GM19043 (cell line): ENCODE results near the gene SYNE2.
"Not testable (repeated sequence)": the region's sequence is repeated elsewhere in the genome, so short reads cannot be mapped to it uniquely, and the experiment has no call there.

Experiments used
- ATAC-seq: cut with Tn5 transposase; IDR thresholded peaks from one replicate; pipeline ENCODE4 v1.9.1; 2021; ENCODE audit warnings: low read depth; ENCODE audit not compliant: unreplicated experiment

Gene SYNE2

DNA sequence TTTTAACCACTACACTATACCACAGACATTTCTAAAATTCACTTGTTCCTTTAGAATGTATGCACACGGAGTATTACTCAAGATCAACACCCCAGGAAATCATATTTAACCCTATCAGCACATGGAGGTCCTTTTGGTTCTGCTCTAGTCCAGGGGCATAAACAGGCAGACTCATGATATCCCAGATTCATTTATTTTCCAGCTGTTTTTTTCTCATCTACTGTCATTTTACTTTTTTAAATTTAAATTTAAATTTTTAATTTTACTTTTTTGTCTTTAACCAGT lies 17.9 kb downstream of the SYNE2 start:
- ATAC-seq = not testable (repeated sequence)

DNA sequence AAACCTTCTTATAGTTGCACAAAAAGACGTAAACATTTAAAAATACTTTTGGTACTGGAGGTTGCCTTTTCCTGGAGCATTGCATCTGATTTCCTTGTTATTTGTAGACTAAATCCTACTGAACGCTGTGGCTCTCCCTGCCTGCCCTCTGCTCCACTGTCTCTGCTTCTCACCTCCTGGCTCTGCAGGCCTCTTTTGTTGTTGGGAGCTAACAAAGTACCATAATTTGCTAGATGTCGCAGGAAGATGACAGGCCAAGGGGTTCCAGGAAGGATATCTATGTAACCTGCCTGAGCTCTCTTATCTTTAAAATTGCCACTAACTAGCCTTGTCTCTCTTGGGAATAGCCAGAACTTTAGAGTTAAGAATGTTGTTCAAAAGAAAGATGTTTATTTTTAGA lies 21.4 kb downstream of the SYNE2 start:
- ATAC-seq = no peak

DNA sequence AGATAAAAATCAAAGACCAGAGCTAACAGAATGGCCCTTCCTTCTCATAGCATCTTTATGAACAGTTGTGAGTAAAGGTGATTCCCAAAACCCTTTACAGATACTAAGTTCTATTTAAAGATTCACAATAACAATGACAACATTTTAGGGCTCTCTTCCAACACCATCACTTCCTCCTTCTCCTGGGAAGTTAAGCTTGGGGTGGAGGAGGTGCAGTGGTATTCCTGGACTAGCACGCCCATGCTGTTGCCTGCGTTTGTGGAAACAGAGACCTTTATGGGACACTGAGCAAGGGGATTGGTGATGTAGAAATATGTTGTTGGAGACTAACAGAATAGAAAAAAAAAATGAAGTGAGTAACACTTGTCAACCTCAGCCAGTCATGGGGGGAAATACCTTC lies 22.5 kb downstream of the SYNE2 start:
- ATAC-seq = no peak

DNA sequence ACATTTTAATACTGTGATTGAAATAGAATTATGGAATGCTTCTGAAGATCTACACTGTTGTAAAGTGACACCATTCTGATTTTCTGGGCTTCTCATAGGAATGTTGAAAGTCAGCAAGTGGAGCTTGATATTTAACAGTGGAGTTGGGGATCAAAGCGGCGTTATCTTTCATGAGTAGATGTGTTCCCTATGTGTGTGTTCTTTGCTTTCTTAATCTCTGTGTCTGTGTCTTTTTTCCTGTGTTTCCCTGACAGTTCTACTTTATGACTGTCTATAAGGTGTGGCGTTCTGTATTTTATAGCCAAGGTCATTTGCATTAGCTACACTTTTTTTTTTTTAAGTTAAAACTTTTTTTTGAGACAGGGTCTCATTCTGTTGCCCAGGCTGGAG lies 24.7 kb downstream of the SYNE2 start:
- ATAC-seq = no peak

DNA sequence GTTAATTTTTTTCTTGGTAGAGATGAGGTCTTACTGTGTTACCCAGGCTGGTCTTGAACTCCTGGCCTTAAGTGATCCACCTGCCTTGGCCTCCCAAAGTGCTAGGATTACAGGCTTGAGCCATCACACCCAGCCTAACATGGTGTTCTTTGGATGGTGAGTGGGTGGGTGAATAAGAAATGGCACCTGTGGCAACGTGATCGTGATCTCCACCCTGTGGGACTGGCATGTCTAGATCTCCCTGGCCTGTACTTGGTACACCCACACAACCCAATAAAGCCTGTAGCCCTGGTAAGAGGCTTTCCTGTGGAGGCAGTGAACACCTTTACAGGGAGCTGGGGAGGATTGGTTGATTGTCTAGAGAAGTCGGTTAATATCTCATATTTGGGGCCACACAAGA lies 25.2 kb downstream of the SYNE2 start:
- ATAC-seq = no peak

DNA sequence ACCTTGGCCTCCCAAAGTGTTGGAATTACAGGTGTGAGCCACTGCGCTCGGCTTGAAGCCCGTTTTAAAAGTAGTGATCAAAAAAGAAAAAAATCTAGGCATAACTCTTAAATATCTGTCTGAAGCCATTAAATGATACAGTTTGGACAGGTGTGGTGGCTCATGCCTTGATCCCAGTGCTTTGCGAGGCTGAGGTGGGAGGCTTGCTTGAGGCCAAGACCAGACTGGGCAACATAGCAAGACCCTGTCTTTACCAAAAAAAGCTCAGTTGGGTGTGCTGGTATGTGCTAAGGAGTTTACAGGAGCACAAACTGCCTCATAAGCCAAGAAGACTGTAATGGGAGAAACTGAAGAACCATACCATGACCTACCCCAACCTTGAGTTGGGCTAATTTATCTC lies 26.0 kb downstream of the SYNE2 start:
- no peak for ATAC-seq

- ATAC-seq = no peak
These were observed 29.1 kb downstream of the SYNE2 start for GRCh38 chr14:63881926-63882325.

DNA sequence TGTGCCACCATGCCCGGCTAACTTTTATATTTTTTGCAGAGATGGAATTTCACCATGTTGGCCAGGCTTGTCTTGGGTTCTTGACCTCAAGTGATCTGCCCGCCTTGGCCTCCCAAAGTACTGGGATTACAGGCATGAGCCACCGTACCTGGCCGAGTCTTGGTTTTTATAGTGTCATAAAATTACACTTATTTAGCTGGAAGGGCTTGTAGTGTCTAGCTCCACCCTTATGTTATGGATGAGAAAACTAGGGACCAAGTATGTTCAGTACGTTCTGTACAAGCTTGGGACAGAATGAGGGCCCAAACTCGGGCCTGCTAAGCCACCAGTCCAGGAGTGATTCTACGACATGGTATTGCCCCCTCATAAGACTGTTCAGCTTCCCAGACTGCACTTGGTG lies 35.1 kb downstream of the SYNE2 start:
- no peak for ATAC-seq

DNA sequence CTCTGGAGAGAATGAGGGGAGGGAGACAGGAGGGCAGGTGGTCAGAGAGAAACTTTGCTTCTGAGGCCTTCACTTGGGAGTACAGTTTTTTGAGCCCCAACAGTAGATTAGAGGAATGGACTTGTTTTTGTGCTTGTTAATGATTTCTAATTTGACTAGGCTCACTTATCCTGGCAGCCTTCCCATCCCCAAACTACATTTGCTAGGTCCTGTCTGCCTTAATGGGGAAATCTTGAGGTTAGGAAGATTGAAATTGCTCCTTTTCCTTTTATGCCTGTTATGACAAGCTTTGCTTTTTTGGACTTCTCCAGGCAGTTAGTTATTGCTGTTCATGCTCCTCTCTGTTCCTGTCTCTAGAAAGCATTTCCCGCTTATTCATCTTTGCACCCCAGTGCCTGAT lies 37.7 kb downstream of the SYNE2 start:
- ATAC-seq = no peak

GRCh38 chr14:63891148-63891975 lies 38.6 kb downstream of the SYNE2 start:
- ATAC-seq = no peak

GRCh38 chr14:63892265-63892664 lies 39.5 kb downstream of the SYNE2 start:
- no peak for ATAC-seq

DNA sequence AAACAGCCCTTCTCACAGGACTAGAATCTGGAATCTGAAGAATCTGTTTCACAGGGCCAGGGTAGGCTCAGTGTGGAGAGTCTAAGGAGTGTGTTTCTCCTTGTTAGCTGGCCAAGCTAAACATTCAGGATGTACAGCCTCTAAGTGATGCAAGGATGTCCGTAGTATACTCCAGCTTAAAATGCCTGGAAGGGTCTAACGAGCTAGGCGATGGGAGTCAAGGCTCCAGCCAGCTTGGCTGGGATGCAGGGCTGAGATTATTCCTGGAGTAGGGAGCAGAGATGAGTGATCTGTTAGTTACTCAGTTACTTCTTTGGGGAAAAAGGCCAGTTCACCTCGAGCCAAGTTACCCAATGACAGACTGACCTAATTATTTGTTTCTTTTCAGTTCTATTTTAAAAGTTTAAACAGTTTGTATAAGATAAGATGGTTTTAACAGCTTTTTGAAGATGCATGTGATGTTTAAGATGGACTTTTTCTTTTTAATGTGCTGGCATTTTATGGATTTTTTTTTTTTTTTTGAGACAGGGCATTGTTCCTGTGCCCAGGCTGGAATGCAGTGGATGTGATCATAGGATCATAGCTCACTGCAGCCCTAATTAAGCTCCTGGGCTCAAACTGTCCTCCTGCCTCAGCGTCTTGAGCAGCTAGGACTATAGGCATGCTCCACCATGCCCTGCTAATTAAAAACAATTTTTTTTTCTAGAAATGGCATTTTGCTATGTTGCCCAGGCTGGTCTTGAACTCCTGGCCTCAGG lies 41.1 kb downstream of the SYNE2 start:
- ATAC-seq = no peak

DNA sequence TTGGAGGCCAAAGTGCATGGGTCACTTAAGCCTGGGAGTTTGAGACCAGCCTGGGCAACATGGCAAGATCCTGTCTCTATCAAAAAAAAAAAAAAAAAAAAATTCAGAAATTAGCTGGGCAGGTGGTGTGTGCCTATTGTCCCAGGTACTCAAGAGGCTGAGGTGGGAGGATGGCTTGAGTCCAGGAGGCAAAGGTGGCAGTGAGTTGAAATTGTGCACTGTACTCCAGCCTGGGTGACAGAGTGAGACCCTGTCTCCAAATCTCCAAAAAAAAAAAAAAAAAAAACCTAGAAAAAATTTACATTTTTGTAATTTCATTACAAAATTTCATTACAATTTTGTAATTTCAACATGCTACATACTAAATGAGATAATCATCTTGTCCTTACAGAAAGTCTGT lies 42.7 kb downstream of the SYNE2 start:
- ATAC-seq = no peak

DNA sequence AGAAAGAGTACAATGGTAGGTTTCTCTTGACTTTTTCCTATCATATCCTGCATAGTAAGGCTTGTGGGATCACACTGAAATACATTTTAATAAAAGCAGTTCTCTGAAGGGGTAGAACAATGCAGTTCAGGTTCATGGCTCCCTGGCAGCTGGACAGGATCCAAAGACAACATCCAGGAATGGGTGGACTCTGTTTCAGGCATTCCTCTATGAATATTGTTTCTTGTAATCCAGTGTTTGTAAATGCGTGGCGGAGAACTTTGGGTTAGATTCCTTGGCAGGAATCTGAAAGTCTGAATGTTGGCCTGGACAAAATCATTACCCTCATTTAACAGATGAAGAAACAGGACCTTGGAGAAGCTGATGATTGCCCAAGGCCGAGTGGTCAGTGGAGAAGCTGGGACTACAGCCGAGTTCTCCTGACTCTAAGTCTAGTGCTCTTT lies 43.5 kb downstream of the SYNE2 start:
- no peak for ATAC-seq

DNA sequence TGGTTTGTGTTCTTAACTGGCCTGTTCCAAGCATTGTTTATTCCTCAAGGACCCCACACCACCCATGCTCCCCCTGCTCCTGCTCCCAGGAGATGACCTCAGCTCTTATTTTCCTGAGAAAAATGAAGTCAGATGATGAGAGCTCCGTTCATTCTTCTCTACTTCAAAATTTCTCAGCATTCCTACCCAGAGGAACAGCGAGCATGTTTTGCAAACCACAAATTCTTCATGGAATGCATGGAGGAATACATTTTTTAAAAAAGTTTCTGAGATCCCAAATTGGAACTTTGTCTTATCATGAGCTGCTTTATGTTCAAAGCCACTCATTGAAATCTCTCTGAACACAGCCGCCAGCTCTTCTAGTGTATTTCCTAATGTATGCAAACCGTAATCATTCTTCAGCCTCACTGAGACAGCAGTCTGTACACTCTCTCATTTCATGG lies 44.9 kb downstream of the SYNE2 start:
- ATAC-seq = no peak

GRCh38 chr14:63899953-63900352 lies 47.1 kb downstream of the SYNE2 start:
- ATAC-seq = no peak

- ATAC-seq = no peak
These were observed 48.8 kb downstream of the SYNE2 start for GRCh38 chr14:63901434-63902085.

- ATAC-seq = no peak
These were observed 49.7 kb downstream of the SYNE2 start for GRCh38 chr14:63902375-63902976.

GRCh38 chr14:63904724-63905123 lies 51.9 kb downstream of the SYNE2 start:
- no peak for ATAC-seq

DNA sequence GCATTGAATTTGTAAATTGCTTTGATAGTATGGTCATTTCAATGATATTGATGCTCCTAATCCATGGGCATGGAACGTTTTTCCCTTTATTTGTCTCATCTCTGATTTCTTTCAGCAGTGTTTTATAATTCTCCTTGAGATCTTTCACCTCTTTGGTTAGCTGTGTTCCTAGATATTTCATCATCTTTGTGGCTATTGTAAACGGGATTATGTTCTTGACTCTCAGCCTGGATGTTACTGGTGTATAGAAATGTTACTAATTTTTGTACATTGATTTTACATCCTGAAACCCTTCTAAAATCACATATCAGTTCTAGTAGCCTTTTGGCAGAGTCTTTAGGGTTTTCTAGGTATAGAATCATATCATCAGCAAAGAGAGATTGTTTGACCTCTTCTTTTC lies 52.6 kb downstream of the SYNE2 start:
- no peak for ATAC-seq

DNA sequence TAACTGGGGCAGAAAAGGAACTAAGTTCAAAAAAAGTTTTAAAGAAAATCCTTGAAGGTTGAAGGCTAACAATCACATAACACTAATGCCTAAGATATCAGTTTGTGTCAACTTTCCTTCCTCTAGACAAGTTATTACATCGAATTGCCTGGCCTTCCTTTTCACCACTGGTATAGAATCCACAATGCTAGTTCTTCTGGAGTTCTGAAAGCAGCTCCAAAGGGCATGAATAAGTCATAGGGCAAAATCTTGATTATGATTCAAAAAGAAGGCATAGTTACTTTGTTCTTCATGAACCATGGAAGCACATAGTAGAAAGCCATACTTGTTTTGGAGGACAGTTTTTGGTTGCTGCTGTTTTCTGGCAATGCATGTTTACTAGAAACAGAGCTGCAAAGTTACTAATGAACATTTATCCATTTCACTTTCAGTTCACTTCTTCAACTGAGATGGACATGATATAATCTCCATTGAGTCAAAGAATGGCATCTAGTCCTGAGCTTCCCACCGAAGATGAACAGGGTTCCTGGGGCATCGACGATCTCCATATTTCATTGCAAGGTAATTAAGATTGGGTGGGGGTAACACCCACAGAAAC lies 56.0 kb downstream of the SYNE2 start:
- ATAC-seq = no peak
